Nephron progenitor cell (in vitro differentiated cells): ENCODE data around the gene ATF6B.
"Not testable (repeated sequence)": the region's sequence is repeated elsewhere in the genome, so short reads cannot be mapped to it uniquely, and the experiment has no call there.

Experiments
- DNase-seq: peaks from one replicate; pipeline ENCODE4 v3.0.0; 2021
- H3K27ac Mint-ChIP-seq: 2 replicates; pipeline ENCODE4 v1.8.0; 2021; ENCODE audit warnings: mild to moderate bottlenecking, moderate library complexity, mixed read lengths
- H3K27me3 Mint-ChIP-seq: 2 replicates; pipeline ENCODE4 v1.8.0; 2021; ENCODE audit warnings: mild to moderate bottlenecking, low read depth, mixed read lengths; ENCODE audit not compliant: poor library complexity
- H3K36me3 Mint-ChIP-seq: 2 replicates; pipeline ENCODE4 v1.8.0; 2021; ENCODE audit warnings: low read depth, mixed read lengths
- H3K4me1 Mint-ChIP-seq: 2 replicates; pipeline ENCODE4 v1.8.0; 2021; ENCODE audit warnings: mixed read lengths
- H3K4me3 Mint-ChIP-seq: 2 replicates; pipeline ENCODE4 v1.8.0; 2021; ENCODE audit warnings: mild to moderate bottlenecking, moderate library complexity, mixed read lengths
- H3K9me3 Mint-ChIP-seq: 2 replicates; pipeline ENCODE4 v1.8.0; 2021; ENCODE audit warnings: mild to moderate bottlenecking, moderate library complexity, mixed read lengths
- TF ChIP-seq, protein P1 (sequence below): fragments of 200-600 bp; sonication (generic); IDR thresholded peaks from 2 replicates; pipeline ENCODE4 v1.5.0; 2021; ENCODE audit warnings: antibody characterized with exemption

The ATF6B gene

DNA sequence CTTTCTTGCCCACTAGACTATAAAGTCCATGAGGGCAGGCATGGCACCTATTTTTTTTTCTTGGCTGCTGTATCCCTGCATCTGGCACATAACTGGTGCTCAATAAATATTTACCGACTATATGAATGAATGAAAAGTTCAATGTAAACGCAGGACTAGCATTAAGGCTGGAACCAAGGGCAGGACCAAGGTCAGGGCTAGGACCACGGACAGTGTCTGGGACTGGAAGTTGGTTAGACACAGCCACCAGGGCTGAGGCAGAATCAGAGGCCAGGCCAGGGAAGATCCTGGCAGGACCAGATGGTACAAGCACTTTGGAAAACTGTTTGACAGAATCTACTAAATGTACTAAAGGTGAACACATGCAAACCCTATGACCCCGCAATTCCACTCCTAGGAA lies 22.6 kb downstream of the ATF6B start:
- H3K4me1 Mint-ChIP-seq = peaks cover 27% of the 10 kb centered on the region
- H3K9me3 Mint-ChIP-seq = no peaks in the 10 kb centered on the region
- peak; percentile 50 for DNase-seq
- no peak overlapping the region for H3K27ac Mint-ChIP-seq
- H3K27me3 Mint-ChIP-seq = peaks cover 75% of the 10 kb centered on the region
- H3K36me3 Mint-ChIP-seq = no peaks in the 10 kb centered on the region
- H3K4me3 Mint-ChIP-seq = no peak overlapping the region
- TF ChIP-seq, protein P1, sequence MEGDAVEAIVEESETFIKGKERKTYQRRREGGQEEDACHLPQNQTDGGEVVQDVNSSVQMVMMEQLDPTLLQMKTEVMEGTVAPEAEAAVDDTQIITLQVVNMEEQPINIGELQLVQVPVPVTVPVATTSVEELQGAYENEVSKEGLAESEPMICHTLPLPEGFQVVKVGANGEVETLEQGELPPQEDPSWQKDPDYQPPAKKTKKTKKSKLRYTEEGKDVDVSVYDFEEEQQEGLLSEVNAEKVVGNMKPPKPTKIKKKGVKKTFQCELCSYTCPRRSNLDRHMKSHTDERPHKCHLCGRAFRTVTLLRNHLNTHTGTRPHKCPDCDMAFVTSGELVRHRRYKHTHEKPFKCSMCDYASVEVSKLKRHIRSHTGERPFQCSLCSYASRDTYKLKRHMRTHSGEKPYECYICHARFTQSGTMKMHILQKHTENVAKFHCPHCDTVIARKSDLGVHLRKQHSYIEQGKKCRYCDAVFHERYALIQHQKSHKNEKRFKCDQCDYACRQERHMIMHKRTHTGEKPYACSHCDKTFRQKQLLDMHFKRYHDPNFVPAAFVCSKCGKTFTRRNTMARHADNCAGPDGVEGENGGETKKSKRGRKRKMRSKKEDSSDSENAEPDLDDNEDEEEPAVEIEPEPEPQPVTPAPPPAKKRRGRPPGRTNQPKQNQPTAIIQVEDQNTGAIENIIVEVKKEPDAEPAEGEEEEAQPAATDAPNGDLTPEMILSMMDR = no peak

DNA sequence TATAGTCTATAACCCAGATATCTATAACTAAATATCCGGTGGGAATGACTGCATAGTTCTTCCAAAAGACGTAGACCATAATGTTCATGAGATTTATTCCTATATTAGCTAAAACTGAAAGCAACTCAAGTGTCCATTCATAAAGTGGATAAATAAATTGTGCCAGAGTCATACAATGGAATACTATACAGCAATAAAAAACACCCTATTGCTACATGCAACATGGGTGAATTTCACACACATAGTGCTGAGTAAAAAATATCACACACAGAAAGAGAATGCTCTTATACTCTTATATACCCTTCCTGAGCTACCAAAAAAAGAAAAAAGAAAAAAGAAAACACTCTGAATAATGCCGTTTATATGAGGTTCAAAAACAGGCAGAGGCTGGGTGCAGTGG lies 25.8 kb downstream of the ATF6B start:
- TF ChIP-seq, protein P1 = no peak
- no peaks in the 10 kb centered on the region for H3K4me1 Mint-ChIP-seq
- H3K27me3 Mint-ChIP-seq = peaks cover 48% of the 10 kb centered on the region
- H3K4me3 Mint-ChIP-seq = no peak overlapping the region
- no peak overlapping the region for H3K27ac Mint-ChIP-seq
- H3K9me3 Mint-ChIP-seq = no peaks in the 10 kb centered on the region
- no peak for DNase-seq
- no peaks in the 10 kb centered on the region for H3K36me3 Mint-ChIP-seq

DNA sequence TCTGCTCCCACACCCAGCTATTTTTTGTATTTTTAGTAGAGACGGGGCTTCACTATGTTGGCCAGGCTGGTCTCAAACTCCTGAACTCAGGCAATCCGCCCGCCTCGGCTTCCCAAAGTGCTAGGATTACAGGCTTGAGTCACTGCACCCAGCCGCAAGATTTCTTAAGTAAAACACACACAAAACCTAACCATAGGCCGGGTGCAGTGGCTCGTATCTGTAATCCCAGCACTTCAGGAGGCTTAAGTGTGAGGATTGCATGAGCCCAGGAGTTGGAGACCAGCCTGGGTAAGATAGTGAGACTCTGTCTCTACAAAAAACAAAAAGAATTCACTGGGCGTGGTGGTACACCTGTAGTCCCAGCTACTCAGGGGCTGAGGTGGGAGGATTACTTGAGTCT lies 27.8 kb downstream of the ATF6B start:
- H3K9me3 Mint-ChIP-seq, H3K36me3 Mint-ChIP-seq, H3K27ac Mint-ChIP-seq, H3K4me1 Mint-ChIP-seq, H3K4me3 Mint-ChIP-seq, DNase-seq: not testable (repeated sequence)
- peaks cover 32% of the 10 kb centered on the region for H3K27me3 Mint-ChIP-seq

DNA sequence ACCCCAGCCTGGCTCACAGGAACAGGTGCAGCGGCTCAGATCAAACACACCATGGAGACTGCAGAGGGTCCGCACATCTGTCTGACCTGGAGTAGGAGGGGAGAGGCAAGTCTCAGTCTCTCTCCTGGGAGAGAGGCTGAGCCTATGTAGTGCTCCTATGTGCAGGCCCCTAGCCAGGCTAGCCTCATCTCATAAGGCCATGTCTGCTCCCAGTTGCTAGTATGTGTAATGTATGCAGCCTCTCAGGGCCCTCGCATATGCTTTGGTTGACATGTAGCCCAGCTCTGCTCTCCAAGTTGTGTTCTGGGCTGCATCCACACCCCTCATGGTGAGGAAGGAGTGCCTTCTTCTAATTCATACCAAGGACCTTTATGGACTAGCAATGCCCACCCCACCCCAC lies 30.7 kb downstream of the ATF6B start:
- H3K27ac Mint-ChIP-seq = no peak overlapping the region
- peaks cover 14% of the 10 kb centered on the region for H3K27me3 Mint-ChIP-seq
- TF ChIP-seq, protein P1 = no peak

DNA sequence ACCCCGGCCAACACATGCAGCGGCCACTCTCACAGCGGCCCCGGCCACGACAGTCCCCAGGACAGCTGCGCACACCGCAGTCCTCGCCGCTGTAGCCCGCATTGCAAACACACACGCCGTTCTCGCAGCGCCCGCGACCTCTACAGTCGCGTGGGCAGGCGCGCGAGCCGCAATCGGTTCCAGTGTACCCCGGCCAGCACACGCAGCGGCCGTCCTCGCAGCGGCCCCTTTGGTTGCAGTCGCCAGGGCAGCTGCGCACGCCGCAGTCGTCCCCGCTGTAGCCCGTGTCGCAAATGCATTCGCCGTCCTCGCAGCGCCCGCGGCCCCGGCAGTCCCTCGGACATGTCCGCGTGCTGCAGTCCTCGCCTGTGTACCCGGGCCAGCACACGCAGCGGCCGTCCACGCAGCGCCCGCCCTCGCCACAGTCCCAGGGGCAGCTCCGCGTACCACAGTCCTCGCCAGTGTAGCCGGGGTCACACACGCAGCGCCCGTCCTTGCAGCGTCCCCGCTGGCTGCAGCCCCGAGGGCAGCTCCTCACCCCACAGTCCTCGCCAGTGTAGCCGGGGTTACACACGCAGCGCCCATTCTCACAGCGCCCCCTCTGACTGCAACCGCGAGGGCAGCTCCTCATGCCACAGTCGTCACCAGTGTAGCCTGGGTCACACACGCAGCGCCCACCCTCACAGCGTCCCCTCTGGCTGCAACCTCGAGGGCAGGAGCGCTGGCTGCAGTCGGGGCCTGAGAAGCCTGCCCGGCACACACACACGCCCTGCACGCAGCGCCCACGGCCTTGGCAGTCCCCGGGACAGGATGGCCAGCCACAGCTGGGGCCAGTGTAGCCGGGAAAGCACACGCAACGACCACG lies 31.4 kb downstream of the ATF6B start:
- H3K4me3 Mint-ChIP-seq = no peak overlapping the region
- H3K27me3 Mint-ChIP-seq = peaks cover 15% of the 10 kb centered on the region
- H3K36me3 Mint-ChIP-seq = no peaks in the 10 kb centered on the region
- TF ChIP-seq, protein P1 = no peak
- DNase-seq = no peak
- H3K9me3 Mint-ChIP-seq = no peaks in the 10 kb centered on the region
- no peak overlapping the region for H3K27ac Mint-ChIP-seq
- H3K4me1 Mint-ChIP-seq = peaks cover 16% of the 10 kb centered on the region

More for the DNA sequence above, 30.7 kb downstream of the ATF6B start:
- Mint-ChIP-seq H3K4me1 (peaks cover 12% of the 10 kb centered on the region), H3K4me3 (no peak overlapping the region), H3K36me3 (no peaks in the 10 kb centered on the region), H3K9me3 (no peaks in the 10 kb centered on the region)
- DNase-seq = no peak

DNA sequence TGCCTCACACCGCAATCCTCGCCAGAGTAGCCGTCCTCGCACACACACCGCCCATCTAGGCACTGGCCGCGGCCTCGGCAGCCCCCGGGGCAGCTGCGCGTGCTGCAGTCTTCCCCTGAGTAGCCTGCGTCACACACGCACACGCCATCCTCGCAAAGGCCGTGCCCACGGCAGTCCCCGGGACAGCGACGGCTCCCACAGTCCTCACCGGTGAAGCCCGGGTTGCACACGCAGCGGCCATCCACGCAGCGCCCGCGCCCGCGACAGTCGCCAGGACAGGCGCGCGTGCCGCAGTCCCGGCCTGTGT lies 32.0 kb downstream of the ATF6B start:
- no peaks in the 10 kb centered on the region for H3K36me3 Mint-ChIP-seq
- peaks cover 16% of the 10 kb centered on the region for H3K4me1 Mint-ChIP-seq
- no peak overlapping the region for H3K4me3 Mint-ChIP-seq
- no peak for DNase-seq
- TF ChIP-seq, protein P1 = no peak
- H3K27ac Mint-ChIP-seq = no peak overlapping the region
- H3K9me3 Mint-ChIP-seq = no peaks in the 10 kb centered on the region
- H3K27me3 Mint-ChIP-seq = peaks cover 17% of the 10 kb centered on the region
